ENCODE results near the gene BEND5. TPM values are rescaled to one million over a fixed set of nuclear protein-coding genes. Genes with fewer than 3 reads are reported as not detected.

Gene BEND5
- total and polyA plus RNA-seq, 2 experiments from 2014 or later = 12.1 to 29.0 TPM

DNA sequence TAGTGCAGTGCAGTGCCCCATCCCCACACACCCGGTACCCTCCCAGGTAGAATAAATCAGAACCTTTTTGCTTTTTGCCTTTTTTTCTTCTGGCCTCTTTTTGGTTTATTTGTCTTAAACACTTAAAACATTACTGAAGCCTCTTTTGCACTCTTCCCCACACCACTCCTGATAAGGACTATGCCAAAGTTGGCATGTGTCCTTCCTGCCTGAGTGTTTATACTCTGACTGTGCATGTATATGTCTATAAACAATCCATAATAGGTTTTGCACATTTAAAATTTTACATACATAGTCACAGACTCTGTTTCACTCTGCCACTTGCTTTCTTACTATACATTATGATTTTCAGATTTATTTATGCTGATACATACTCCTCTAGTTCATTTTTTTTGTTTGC is 59.6 kb downstream of the BEND5 start:
- TF ChIP-seq, protein P1, sequence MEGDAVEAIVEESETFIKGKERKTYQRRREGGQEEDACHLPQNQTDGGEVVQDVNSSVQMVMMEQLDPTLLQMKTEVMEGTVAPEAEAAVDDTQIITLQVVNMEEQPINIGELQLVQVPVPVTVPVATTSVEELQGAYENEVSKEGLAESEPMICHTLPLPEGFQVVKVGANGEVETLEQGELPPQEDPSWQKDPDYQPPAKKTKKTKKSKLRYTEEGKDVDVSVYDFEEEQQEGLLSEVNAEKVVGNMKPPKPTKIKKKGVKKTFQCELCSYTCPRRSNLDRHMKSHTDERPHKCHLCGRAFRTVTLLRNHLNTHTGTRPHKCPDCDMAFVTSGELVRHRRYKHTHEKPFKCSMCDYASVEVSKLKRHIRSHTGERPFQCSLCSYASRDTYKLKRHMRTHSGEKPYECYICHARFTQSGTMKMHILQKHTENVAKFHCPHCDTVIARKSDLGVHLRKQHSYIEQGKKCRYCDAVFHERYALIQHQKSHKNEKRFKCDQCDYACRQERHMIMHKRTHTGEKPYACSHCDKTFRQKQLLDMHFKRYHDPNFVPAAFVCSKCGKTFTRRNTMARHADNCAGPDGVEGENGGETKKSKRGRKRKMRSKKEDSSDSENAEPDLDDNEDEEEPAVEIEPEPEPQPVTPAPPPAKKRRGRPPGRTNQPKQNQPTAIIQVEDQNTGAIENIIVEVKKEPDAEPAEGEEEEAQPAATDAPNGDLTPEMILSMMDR (IDR thresholded peaks at IDR 0.05; ENCODE audit: low read depth, low read length) = no peak
- H3K9me3 ChIP-seq (ENCODE audit: low read depth) = no peaks in the 10 kb centered on the region
- DNase-seq (ENCODE audit: low read depth in 1 of 2, low spot score in 1 of 2) = no peak
- no peaks in the 10 kb centered on the region for H3K4me1 ChIP-seq (ENCODE audit: low read depth)
- H3K4me3 ChIP-seq = no peak overlapping the region
- no peak overlapping the region for H3K27ac ChIP-seq
- H3K36me3 ChIP-seq = no peaks in the 10 kb centered on the region
- H3K27me3 ChIP-seq = no peaks in the 10 kb centered on the region

DNA sequence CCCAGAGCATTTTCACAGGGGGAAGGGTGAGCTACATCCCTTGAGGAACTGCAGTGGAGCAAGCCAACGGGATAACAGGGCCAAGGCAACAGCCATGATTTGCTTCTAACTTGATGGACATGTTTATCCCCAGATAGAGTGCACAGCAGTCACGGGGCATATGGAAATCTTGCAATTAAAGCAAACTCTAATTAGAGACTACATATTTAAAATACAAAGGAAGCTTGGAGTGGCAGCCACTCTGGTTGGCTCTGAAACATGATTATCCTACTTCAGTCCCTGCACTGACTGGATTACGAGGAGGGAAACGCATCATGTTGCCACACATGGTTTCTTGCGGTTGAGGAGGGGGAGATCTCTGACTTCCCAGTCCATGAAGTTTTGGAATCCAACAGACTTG is 60.8 kb downstream of the BEND5 start:
- H3K4me1 ChIP-seq (ENCODE audit: low read depth) = no peaks in the 10 kb centered on the region
- no peak overlapping the region for H3K27ac ChIP-seq
- no peak for DNase-seq (ENCODE audit: low read depth in 1 of 2, low spot score in 1 of 2)
- H3K9me3 ChIP-seq (ENCODE audit: low read depth) = no peaks in the 10 kb centered on the region
- no peak overlapping the region for H3K4me3 ChIP-seq
- no peaks in the 10 kb centered on the region for H3K27me3 ChIP-seq
- TF ChIP-seq, protein P1 (IDR thresholded peaks at IDR 0.05; ENCODE audit: low read depth, low read length) = no peak
- H3K36me3 ChIP-seq = no peaks in the 10 kb centered on the region

DNA sequence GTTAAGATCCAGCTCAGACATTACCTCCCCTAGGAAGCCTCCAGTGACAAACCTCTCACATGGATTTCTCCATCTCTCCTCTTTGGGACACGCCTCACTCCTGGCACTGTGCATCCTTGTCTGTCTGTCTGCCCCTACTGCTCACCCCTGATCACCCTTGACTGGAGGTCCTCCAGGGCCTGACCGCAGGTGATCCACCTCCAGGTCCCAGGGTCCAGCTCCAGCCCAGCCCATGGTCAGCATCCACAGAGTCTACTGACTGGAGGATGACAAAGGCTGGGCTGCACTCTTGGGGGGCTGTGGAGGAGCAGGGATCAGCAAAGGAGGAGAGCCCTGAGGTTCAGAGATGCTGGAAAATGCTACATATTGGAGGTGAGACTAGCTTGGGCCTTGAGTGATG is 65.8 kb downstream of the BEND5 start:
- DNase-seq (ENCODE audit: low read depth in 1 of 2, low spot score in 1 of 2) = no peak
- TF ChIP-seq, protein P1 (IDR thresholded peaks at IDR 0.05; ENCODE audit: low read depth, low read length) = no peak
- H3K4me3 ChIP-seq = no peak overlapping the region
- H3K36me3 ChIP-seq = no peaks in the 10 kb centered on the region
- no peak overlapping the region for H3K27ac ChIP-seq
- H3K27me3 ChIP-seq = no peaks in the 10 kb centered on the region
- no peaks in the 10 kb centered on the region for H3K4me1 ChIP-seq (ENCODE audit: low read depth)
- no peaks in the 10 kb centered on the region for H3K9me3 ChIP-seq (ENCODE audit: low read depth)

DNA sequence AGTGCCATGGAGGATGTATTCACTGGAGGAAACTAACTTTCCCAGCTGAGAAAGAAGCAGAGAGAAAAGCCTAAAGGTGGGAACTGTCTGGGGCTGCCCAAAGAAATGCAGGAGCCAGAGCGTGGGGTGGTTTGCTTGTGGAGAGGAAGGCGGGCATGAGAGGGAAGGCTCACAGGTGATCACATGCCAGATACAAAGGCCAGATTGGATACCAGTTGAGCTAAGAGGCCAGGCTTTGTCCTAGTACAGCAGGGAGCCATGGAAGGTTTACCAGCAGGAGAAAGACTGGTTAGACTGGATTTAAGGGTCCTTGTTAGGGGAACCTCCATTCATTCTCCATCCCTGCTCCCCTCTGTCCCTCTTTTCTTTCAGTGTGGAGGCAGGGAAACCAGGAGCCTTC is 66.4 kb downstream of the BEND5 start:
- DNase-seq (ENCODE audit: low read depth in 1 of 2, low spot score in 1 of 2) = no peak

DNA sequence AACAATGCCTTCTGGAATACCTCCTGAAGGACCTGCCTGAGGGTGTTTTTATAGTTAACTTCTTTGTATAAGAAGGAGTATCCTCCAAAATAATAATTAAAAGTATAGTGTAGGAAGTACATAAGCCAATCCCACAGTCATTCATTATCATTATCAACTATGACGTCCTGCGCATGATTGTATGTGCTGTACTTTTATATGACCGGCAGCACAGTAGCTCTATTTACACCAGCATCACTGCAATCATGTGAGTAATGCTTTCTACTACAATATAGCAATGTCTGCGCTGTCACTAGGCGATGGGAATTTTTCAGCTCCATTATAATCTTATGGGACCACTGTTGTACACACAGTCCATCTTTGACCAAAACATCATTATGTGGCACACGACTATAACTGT is 72.0 kb downstream of the BEND5 start:
- TF ChIP-seq, protein P1 (IDR thresholded peaks at IDR 0.05; ENCODE audit: low read depth, low read length) = no peak

More for the DNA sequence above, 66.4 kb downstream of the BEND5 start:
- no peaks in the 10 kb centered on the region for H3K36me3 ChIP-seq
- no peaks in the 10 kb centered on the region for H3K9me3 ChIP-seq (ENCODE audit: low read depth)
- no peaks in the 10 kb centered on the region for H3K4me1 ChIP-seq (ENCODE audit: low read depth)
- H3K27ac ChIP-seq = no peak overlapping the region
- TF ChIP-seq, protein P1 (IDR thresholded peaks at IDR 0.05; ENCODE audit: low read depth, low read length) = no peak
- H3K27me3 ChIP-seq = peaks cover 3% of the 10 kb centered on the region
- no peak overlapping the region for H3K4me3 ChIP-seq

DNA sequence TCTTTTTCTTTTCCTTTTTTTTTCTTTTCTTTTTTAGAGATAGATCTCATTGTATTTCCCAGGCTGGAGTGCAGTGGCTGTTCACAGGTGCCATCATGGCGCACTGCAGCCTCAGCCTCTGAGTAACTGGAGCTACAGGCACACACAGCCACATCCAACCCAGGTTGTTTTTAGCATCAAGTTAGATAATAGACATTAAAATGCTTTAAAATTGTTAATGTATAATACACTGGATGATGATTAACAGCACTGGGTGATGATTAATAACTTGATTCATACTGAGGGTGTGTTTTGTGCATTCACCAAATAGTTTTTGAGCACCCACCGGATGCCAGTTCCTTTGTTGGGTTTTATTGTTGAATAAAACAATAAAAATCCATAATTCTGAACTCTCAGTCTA is 75.2 kb downstream of the BEND5 start:
- Histone ChIP-seq H3K27ac (no peak overlapping the region), H3K27me3 (peaks cover 58% of the 10 kb centered on the region), H3K4me3 (no peak overlapping the region), H3K9me3 (ENCODE audit: low read depth) (no peaks in the 10 kb centered on the region), H3K4me1 (ENCODE audit: low read depth) (no peaks in the 10 kb centered on the region), H3K36me3 (no peaks in the 10 kb centered on the region)
- DNase-seq (ENCODE audit: low read depth in 1 of 2, low spot score in 1 of 2) = no peak
- TF ChIP-seq, protein P1 (IDR thresholded peaks at IDR 0.05; ENCODE audit: low read depth, low read length) = no peak

More for the DNA sequence above, 72.0 kb downstream of the BEND5 start:
- no peaks in the 10 kb centered on the region for H3K36me3 ChIP-seq
- no peaks in the 10 kb centered on the region for H3K4me1 ChIP-seq (ENCODE audit: low read depth)
- no peak overlapping the region for H3K4me3 ChIP-seq
- no peaks in the 10 kb centered on the region for H3K9me3 ChIP-seq (ENCODE audit: low read depth)
- no peak for DNase-seq (ENCODE audit: low read depth in 1 of 2, low spot score in 1 of 2)
- H3K27me3 ChIP-seq = peaks cover 37% of the 10 kb centered on the region
- no peak overlapping the region for H3K27ac ChIP-seq

All from cardiac muscle cell (in vitro differentiated cells and primary cell).